ENCODE measurements around the gene DDX46. TPM values are rescaled to one million over a fixed set of nuclear protein-coding genes. Genes with fewer than 3 reads are reported as not detected.
"Not testable (repeated sequence)": the region's sequence is repeated elsewhere in the genome, so short reads cannot be mapped to it uniquely, and the experiment has no call there.

The DDX46 gene
- total RNA-seq, 1 donor from 2014 or later: 40.1 TPM

DNA sequence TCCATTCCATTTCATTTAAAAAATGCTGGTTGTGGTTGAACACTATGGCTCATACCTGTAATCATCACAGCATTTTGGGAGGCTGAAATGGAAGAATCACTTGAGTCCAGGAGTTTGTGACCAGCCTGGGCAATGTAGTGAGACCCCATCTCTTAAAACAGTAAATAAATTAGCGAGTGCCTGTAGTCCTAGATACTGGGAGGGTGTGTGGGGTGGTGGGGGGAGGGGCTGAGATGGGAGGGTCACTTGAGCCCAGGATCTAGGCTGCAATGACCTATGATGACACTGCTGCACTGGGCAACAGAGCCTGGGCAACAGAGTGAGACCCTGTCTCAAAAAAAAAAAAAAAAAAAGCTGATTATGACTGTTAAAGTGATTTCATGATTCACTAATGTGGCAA, 29.1 kb downstream of the DDX46 start:
- DNase-seq: no peak

DNA sequence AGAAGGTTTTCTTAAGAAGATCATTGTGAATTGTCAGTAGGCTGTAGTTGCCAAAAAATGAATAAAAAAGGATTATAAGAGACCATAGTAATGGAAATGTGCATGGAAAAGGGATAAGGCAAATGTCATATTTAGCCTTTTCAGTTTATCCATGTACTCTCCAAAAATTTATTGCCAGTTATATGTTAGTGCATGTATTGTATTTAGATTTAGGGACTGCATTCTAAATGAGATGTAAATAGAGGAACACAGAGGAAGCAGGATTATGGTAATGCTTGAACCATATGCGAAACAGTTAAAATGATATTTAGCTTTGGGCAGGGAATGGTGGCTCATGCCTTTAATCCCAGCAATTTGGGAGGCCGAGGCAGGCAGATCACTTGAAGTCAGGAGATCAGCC, 33.0 kb downstream of the DDX46 start:
- DNase-seq: no peak

DNA sequence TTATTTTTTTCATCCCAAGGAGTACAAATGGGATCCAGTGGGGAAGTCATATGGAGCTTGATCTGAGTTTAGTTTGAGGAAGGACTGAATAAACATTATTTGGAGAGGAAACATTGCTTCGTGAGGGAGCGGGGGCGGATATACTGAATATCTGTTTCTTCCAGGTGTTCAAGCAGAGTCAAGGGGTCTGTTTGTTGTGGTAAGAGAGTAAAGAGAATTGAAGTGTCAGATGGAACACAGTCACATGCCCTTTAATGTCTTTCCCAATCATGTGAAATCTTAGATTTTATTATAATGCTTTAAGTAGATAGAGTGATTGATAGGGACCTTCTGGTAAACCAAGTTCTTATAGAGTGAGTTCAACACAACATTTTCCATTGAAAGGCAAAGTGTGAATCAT, 33.7 kb downstream of the DDX46 start:
- no peak for DNase-seq

DNA sequence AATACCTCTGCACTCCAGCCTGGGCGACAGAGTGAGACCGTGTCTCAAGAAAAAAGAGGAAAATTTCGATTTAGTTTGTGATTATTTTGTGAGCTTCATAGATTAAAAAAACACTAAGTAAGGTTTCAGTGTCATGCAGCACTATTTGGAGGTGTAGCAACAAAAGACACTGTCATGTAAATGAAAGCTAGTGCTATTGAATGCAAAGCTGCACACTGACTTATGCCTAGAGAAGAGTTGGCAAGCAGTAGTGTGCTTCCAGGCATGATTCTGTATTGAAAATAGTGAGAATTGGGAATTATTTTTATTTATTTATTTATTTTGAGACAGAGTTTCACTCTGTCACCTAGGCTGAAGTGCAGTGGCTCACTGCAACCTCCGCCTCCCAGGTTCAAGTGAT, 34.5 kb downstream of the DDX46 start:
- no peak for DNase-seq

DNA sequence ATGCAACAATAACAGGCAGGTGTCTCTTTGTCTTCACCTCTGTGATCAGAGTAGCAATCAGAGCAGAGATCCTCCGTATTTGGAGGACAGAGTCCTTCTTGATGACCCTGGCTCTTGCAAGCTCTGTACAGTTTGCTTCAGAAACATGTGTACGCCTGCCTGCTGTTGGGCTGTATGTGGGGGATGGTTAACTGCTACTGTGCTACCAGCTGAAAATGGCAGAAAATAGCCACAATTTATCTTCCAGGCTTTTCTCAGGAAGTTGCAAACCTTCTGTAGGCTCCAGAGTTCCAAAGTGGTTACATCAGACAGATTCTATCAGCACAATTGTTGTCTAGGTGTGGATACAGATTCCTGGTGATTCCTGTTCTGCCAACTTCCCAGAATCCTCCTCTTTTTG, 35.5 kb downstream of the DDX46 start:
- no peak for DNase-seq

DNA sequence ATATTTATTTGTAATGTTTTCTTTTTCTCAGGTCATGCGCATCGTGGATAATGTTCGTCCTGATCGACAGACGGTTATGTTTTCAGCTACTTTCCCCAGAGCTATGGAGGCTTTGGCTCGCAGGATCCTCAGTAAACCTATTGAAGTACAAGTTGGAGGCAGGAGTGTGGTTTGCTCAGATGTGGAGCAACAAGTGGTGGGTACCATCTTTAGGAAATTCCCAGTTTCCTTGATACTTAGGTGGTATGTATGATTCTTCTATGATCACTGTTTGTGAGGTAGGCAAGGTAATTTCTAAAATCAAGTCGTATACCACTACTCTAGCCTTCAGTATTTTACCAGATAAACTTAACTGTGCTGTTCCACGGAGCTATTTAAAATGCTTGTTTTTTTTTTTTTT, 36.2 kb downstream of the DDX46 start:
- no peak for DNase-seq

DNA sequence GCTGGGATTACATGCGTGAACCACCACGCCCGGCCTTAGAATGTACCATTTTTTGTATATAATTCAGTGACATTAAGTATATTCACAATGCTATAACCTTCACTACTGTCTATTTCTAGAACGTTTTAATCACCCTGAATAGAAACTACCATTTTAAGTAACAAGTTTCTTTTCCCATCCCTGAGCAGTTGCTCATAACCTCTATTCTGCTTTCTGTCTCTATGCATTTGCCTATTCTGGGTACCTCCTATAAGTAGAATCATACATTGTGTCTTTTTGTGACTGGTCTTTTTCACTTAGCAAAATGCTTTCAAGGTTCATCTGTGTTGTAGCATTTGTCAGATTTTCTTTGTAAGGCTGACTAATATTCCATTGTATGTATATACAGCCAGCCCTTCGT, 39.9 kb downstream of the DDX46 start:
- no peak for DNase-seq

DNA sequence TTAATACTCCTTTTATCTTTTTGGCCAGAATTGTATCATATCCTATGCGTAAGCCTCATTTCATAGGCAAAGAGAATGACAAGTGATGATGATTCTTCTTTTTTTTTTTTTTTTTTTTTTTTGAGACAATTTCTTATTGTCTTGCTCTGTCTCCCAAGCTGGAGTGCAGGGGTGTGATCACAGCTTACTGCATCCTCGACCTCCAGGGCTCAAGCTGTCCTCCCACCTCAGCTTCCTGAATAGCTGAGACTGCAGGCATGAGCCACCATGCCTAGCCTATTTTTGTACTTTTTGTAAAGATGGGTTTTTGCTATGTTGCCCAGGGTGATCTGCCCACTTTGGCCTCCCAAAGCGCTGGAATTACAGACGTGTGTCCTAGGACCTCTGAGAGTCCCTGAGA, 45.2 kb downstream of the DDX46 start:
- DNase-seq: no peak

DNA sequence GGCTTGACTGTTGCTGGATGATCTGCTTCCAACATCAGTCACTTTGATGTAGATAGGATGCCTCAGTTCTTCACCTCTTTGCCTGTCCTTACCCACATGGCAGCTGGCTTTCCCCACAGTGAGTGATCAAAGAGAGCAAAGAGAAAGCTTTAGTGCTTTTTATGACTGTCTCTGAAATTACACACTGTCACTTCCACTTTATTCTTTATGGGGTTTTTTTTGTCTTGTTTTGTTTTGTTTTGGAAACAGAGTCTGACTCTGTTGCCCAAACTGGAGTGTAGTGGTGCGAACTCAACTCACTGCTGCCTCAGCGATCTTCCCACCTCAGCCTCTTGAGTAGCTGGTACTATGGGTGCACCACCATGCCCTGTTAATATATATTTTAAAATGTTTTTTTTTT, 54.8 kb downstream of the DDX46 start:
- DNase-seq: no peak

DNA sequence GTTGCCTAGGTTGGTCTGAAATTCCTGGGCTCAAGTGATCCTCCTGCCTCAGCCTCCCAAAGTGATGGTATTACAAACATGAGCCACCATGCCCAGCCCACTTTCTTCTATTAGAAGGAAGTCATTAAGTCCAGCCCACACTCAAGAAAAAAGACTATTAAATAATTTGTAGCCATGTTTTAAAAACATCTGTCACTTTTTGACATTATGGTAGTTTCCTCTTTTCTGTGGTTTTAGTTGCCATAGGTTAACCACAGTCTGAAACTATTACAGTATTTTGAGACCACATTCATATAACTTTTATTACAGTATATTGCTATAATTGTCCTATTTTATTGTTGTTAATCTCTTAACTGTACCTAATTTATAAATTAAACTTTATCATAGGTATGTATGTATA, 55.2 kb downstream of the DDX46 start:
- DNase-seq: no peak

DNA sequence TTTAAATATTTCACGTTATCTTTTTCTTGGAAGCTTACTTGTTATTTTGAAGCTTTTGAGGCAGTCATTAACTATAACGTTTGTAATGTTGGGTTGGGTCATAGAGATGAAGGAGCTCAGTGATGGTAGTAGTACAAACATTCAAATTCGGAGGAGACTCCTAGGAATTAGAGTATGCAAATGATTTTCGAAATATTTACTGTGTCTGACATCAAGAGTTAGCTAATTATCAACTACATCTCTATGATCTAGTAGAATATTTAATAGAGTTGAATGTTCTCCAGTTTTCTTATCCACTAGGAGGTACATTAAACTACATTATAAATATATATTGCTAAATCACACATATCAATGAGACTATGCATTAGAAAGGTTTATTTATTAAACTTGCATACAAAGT, 58.4 kb downstream of the DDX46 start:
- DNase-seq: no peak

DNA sequence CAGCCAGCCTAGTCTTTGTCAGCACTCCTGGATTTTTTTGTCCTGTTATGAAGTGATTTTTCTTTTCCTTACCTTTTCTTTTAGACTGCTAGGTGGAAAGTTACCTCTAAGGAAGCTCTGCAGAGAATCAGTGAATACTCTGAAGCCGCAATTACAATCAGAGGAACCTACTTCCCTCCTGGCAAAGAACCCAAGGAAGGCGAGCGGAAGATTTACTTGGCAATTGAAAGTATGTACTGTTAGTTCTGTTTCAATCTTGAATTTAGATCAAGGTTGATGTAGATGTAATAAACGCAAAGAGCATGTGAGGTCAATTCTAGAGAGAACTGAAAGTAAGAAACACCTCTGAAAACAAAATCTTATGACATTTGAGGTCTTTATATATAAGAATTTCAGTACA, 60.2 kb downstream of the DDX46 start:
- no peak for DNase-seq

DNA sequence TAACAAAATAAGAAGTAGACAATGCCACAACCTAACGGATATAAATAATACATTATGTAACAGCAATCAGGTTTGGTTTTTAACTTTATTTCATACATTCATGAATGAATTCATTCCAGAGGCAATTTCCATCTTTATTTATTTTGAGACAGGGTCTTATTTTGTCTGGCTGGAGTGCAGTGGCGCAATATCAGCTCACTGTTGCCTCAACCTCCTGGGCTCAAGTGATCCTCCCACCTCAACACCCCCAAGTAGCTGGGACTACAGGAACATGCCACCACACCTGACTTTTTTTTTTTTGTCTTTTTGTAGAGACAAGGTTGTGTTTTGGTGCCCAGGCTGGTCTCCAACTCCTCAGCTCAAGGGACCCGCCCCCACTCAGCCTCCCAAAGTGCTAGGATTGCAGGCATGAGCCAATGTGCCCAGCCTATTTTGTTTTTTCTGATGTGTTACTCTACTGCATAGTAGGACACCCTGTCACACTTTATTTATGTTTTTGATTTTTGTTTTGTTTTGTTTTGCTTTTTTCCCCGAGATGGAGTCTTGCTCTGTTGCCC, 60.9 kb downstream of the DDX46 start:
- DNase-seq: no peak

DNA sequence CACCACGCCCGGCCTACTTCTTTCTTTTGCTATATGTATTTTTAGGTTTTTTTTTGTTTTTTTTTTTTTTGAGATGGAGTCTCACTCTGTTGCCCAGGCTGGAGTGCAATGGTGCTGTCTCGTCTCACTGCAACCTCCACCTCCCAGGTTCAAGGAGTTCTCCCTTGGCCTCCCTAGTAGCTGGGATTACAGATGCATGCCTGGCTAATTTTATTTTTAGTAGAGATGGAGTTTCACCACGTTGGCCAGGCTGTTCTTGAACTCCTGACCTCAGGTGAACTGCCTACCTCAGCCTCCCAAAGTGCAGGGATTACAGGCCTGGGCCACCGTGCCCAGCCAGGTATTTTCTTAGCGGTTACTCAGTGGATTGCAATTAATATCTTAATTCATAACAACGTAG, 63.3 kb downstream of the DDX46 start:
- no peak for DNase-seq

DNA sequence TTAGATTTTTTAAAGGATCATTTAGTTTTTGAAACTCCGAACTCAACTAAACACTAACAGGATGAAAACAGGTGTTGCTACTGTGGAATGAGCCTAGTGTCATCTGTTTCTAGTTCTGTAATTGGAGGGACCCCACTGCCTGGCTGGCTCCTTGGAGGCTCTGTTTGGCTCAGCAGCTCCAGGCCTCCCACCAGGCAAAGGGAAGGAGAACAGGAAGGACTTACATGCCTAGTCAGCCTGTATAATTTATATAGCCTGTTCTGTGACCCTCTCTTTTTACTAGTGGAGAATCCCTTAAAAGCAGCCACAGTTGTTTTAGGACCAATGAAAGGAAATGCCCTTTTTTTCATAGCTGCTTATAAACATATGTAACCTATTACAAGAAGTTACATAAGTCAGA, 66.1 kb downstream of the DDX46 start:
- no peak for DNase-seq

DNA sequence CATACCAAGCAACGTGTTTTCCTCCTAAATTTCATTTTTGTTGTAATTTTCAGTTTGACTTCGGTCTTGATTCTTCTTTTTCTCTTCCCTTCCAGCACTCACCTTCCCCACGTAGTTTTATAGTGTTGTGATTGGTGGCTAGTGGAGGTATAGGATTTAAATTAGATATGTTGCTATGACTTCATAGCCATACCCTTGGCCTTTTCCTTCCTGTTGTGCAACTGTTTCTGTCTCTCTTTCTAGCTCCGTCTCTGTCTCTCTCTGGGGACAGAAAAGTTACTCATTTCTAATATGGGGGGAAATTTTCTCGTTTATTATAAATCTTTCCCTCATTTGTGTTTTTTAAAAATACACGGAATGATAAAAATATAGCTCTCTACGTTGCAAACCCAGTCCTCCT, 66.6 kb downstream of the DDX46 start:
- DNase-seq: no peak

DNA sequence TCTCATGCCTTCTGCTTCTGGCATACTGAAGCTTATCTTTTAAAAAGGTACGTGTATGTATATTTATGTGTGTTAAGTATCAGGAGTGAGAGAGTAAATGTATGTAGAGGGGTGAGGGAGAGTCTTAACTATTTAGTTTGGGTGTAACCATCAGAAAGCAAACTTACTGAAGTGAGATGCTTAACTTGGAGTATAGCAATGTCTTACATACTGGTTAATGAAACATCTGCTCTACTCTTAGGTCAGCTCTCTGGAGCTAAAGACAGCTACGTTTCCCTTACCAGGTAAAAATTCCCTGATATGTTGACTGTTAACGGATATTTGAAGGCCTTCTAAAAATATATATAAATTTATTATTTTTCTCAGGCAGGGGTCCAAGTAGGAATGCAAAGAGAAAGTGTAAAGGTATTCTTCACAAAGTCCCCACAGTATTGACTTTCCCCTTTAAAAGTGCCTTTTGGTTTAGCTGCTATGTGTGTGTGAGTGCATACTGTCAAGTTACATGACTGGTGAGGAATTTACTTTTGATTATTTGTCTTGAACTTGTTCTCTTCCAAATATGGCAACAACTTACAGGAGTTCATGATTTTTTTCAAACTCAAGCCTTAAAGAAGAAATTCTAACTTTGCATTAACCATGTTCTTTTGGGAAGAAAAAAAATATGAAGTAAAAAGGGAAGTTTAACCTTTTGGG, 74.9 kb downstream of the DDX46 start:
- no peak for DNase-seq

DNA sequence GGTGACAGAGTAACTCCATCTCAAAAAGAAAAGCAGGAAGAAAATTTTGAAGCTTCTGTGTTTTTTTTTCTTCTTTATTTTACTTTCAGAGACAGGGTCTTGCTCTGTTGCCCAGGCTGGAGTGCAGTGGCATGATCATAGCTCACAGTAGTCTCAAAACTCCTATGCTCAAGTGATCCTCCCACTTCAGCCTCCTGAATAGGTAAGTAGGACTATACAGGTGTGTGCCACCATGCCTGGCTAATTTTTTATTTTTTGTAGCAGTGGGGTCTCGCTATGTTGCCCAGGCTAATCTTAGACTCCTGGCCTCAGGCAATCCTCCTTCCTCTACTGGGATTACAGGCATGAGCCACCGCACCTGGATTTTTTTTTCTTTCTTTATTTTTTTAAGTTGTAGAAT, 77.0 kb downstream of the DDX46 start:
- no peak for DNase-seq

DNA sequence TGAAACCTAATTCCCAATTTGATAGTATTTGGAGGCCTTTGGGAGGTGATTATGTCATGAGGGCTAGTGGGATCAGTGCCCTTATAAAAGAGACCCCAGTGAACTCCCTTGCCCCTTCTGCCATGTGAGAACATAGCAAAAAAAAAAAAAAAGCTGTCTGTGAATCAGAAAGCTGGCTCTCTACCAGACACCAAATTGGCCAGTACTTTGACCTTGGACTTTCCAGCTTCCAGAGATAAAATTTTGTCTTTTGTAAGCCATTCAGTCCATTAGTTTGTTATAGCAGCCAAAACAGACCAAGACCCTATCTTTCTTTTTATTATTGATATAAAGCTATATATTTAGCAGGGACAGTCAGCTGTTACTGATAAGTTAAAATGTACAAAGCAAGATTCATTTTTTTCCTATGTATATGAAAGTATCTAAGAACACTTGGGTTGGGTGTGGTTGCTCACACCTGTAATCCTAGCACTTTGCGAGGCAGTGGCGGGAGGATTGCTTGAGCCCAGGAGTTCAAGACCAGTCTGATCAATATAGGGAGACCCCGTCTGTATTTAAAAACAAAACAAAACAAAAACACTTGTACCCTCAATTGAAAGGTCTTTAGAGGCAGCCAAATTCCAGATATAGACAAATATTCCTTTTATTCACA, 79.1 kb downstream of the DDX46 start:
- DNase-seq: no peak

DNA sequence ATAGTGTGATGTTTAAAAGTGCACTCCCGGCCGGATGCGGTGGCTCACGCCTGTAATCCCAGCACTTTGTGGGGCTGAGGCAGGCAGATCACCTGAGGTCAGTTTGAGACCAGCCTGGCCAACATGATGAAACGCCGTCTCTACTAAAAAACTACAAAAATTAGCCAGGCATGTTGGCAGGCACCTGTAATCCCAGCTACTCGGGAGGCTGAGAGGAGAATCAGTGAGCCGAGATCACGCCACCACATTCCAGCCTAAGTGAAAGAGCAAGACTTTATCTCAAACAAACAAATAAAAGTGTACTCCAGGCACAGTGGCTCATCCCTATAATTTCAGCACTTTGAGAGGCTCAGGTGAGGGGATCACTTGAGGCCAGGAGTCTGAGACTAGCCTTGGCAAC, 79.8 kb downstream of the DDX46 start:
- DNase-seq: not testable (repeated sequence)

DNA sequence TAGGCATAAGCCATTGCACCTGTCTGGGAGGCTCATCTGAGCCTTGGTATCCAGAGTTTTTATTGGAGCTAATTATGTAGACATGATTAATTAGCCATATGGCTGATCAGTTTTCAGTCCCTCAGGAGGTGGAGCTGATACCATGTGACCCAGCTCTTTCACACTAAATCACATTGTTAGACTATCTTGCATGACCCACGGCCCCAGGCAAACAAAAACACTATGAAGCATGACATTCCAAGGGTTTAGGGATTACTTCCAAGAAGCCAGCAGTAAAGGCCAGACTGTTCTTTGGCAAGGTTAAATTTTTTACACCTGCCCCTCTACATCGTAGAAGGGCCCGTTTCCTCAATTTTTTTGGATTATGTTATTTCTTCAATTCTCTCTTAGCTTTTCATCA, 82.2 kb downstream of the DDX46 start:
- DNase-seq: no peak

DNA sequence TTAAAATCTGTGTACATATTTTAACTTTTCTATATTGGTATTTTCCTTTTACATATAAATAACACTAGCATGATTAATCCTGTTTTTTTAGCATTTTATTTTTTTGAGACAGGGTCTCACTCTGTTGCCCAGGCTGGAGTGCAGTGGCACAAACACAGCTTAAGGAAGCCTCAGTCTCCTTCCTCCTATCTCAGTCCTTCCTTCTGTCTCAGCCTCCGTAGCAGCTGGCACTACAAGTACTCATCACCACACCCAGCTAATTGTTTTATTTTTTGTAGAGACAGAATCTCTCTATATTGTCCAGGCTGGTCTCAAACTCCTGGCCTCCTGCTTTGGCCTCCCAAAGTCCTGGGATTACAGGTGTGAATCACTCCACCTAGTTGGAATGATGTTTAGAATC, 85.7 kb downstream of the DDX46 start:
- DNase-seq: no peak

DNA sequence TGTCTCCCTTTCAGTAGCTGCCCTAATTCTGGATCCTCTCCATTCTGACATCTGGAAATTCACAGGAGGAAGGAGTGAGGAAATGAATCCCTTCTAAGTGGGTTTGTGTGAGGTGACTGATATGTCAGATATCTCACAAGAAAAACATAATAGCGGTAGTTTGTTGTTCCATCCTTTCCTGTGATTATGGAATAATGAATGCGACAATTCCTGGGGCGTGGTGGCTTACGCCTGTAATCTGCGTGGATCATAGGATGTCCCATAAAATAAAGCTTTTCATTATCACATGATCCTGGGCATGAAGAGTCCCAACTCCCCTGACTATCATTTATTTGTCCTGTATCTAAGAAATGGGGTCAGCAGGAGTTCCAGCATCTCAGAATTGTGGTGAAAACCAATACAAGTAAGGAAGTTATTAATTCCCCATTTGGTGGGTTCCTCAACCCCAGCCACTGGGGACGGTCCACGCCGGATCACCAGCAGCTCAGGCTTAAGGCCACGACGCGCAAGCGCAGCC, 86.8 kb downstream of the DDX46 start:
- no peak for DNase-seq

All from skin of body (tissue), 2 donors.